Measurements from ENCODE around the gene ADCY3. TPM values are rescaled to one million over a fixed set of nuclear protein-coding genes. Genes with fewer than 3 reads are reported as not detected.

Gene ADCY3
- total and polyA plus RNA-seq, 9 donors, result 27.1 to 150 (median 97.4) TPM

GRCh38 chr2:24958411-24958935 lies 38.4 kb upstream of the ADCY3 start:
- 91 to 96% (median 96%) methylated on average over 3 of the region's 3 CpGs for WGBS, 3 donors
- no peak for TF ChIP-seq CTCF (IDR thresholded peaks at IDR 0.05)
- TF ChIP-seq EP300 (IDR thresholded peaks at IDR 0.05), result no peak
- TF ChIP-seq POLR2A (IDR thresholded peaks at IDR 0.05), result no peak
- no peak for DNase-seq
- Histone ChIP-seq H3K27ac (no peak overlapping the region), H3K9me3 (no peaks in the 10 kb centered on the region), H3K36me3 (no peaks in the 10 kb centered on the region), H3K4me3 (no peak overlapping the region), H3K27me3 (no peaks in the 10 kb centered on the region), H3K4me1 (ENCODE audit: insufficient read depth) (no peaks in the 10 kb centered on the region)
- intact Hi-C loops (cut with DNase I), result no loop called here

GRCh38 chr2:24957976-24958375 lies 37.9 kb upstream of the ADCY3 start:
- WGBS, 3 donors, result 92 to 94% (median 93%) methylated on average over 2 of the region's 2 CpGs
- no peaks in the 10 kb centered on the region for H3K9me3 ChIP-seq
- no peak overlapping the region for H3K27ac ChIP-seq
- intact Hi-C loops (cut with DNase I), result no loop called here
- H3K36me3 ChIP-seq, result no peaks in the 10 kb centered on the region
- no peak for DNase-seq
- no peaks in the 10 kb centered on the region for H3K4me1 ChIP-seq (ENCODE audit: insufficient read depth)
- no peaks in the 10 kb centered on the region for H3K27me3 ChIP-seq
- no peak overlapping the region for H3K4me3 ChIP-seq
- TF ChIP-seq EP300 (IDR thresholded peaks at IDR 0.05), result no peak
- TF ChIP-seq CTCF (IDR thresholded peaks at IDR 0.05), result no peak
- TF ChIP-seq POLR2A (IDR thresholded peaks at IDR 0.05), result no peak

- no peak for DNase-seq
- Histone ChIP-seq H3K4me1 (ENCODE audit: insufficient read depth) (no peaks in the 10 kb centered on the region), H3K27me3 (no peaks in the 10 kb centered on the region), H3K27ac (no peak overlapping the region), H3K36me3 (no peaks in the 10 kb centered on the region), H3K4me3 (no peak overlapping the region), H3K9me3 (no peaks in the 10 kb centered on the region)
- WGBS, 3 donors, result 90 to 92% (median 90%) methylated on average over 1 of the region's 1 CpG
- TF ChIP-seq EP300 (IDR thresholded peaks at IDR 0.05) (no peak), POLR2A (IDR thresholded peaks at IDR 0.05) (no peak), CTCF (IDR thresholded peaks at IDR 0.05) (no peak)
- intact Hi-C loops (cut with DNase I), result no loop called here
These were observed 37.2 kb upstream of the ADCY3 start for GRCh38 chr2:24957221-24957620.

GRCh38 chr2:24955921-24956320 lies 35.9 kb upstream of the ADCY3 start:
- no peak overlapping the region for H3K27ac ChIP-seq
- no peaks in the 10 kb centered on the region for H3K27me3 ChIP-seq
- DNase-seq, result no peak
- H3K4me3 ChIP-seq, result no peak overlapping the region
- H3K4me1 ChIP-seq (ENCODE audit: insufficient read depth), result no peaks in the 10 kb centered on the region
- no peaks in the 10 kb centered on the region for H3K9me3 ChIP-seq
- intact Hi-C loops (cut with DNase I), result no loop called here
- H3K36me3 ChIP-seq, result no peaks in the 10 kb centered on the region
- TF ChIP-seq CTCF (IDR thresholded peaks at IDR 0.05) (no peak), POLR2A (IDR thresholded peaks at IDR 0.05) (no peak), EP300 (IDR thresholded peaks at IDR 0.05) (no peak)

- Histone ChIP-seq H3K4me1 (ENCODE audit: insufficient read depth) (no peaks in the 10 kb centered on the region), H3K36me3 (no peaks in the 10 kb centered on the region), H3K4me3 (no peak overlapping the region), H3K27ac (no peak overlapping the region), H3K9me3 (no peaks in the 10 kb centered on the region), H3K27me3 (no peaks in the 10 kb centered on the region)
- intact Hi-C loops (cut with DNase I), result no loop called here
- DNase-seq, result no peak
- no peak for TF ChIP-seq CTCF (IDR thresholded peaks at IDR 0.05)
- TF ChIP-seq EP300 (IDR thresholded peaks at IDR 0.05), result no peak
- TF ChIP-seq POLR2A (IDR thresholded peaks at IDR 0.05), result no peak
These were observed 35.2 kb upstream of the ADCY3 start for GRCh38 chr2:24955232-24955631.
